A549 (cell line): Measurements from ENCODE around the gene RFX6. TPM values are rescaled to one million over a fixed set of nuclear protein-coding genes. Genes with fewer than 3 reads are reported as not detected.

Experiments
- ATAC-seq, 2 experiments: fragments of 200-7000 bp in 1 of 2; fragments of >200 bp in 1 of 2; cut with Nextera tagmentation in 1 of 2; cut with Tn5 transposase in 1 of 2; 3 replicates each; pipeline versions ENCODE4 v1.8.0 to v1.9.1; 2018 to 2020; ENCODE audit warnings: mild to moderate bottlenecking in 1 of 2, moderate library complexity in 1 of 2
- CTCF ChIA-PET: fragments of 300-600 bp; sonication (Branson Sonifier 250); formaldehyde crosslinking; extraction: SDS; loops from one replicate; lab custom pipeline; 2021; ENCODE audit warnings: antibody characterized with exemption, inconsistent platforms; lab: Yijun Ruan, JAX
- POLR2A ChIA-PET: fragments of 350-600 bp; formaldehyde crosslinking; extraction: SDS; loops from one replicate; lab custom pipeline; 2021; ENCODE audit warnings: antibody characterized with exemption, inconsistent platforms; lab: Yijun Ruan, JAX
- DNase-seq, 2 experiments: peaks; one replicate each; pipeline versions ENCODE4 v3.0.0 to v3.0.0-alpha.2; 2011 to 2016; ENCODE audit warnings: low read depth in 1 of 2, low spot score in 1 of 2
- FAIRE-seq: peaks from 2 replicates; lab custom pipeline; 2011; peaks lifted over from hg19 to GRCh38; lab: Jason Lieb, UNC
- H3K27ac ChIP-seq, 2 experiments: fragments of >200 bp; sonication (Bioruptor Twin); formaldehyde crosslinking; 3 replicates each; pipeline ENCODE4 v1.5.1; 2016 to 2017
- H3K4me1 ChIP-seq: fragments of >200 bp; sonication (Bioruptor Twin); formaldehyde crosslinking; 3 replicates; pipeline ENCODE4 v1.6.1; 2016
- H3K4me2 ChIP-seq: fragments of >200 bp; sonication (Bioruptor Twin); formaldehyde crosslinking; 3 replicates; pipeline ENCODE4 v1.6.1; 2016
- H3K4me3 ChIP-seq: fragments of >200 bp; sonication (Bioruptor Twin); formaldehyde crosslinking; 3 replicates; pipeline ENCODE4 v1.5.1; 2016
- H3K9me3 ChIP-seq: fragments of >200 bp; sonication (Bioruptor Twin); formaldehyde crosslinking; 3 replicates; pipeline ENCODE4 v1.6.1; 2016
- CBX8 ChIP-seq: fragments of 200-600 bp; sonication (generic); IDR thresholded peaks from 2 replicates; pipeline ENCODE4 v1.6.1; 2016
- CEBPB ChIP-seq, 2 experiments: fragments of >200 bp in 1 of 2; sonication (Bioruptor Twin) in 1 of 2; formaldehyde crosslinking in 1 of 2; IDR thresholded peaks; 2 replicates each; pipeline ENCODE4 v1.6.1; 2012 to 2016
- CHD4 ChIP-seq: fragments of 200-600 bp; sonication (generic); IDR thresholded peaks from 2 replicates; pipeline ENCODE4 v1.6.1; 2016; ENCODE audit warnings: antibody characterized with exemption, mild to moderate bottlenecking, borderline replicate concordance
- CTCF ChIP-seq: fragments of >200 bp; sonication (Bioruptor Twin); formaldehyde crosslinking; IDR thresholded peaks from 3 replicates; pipeline ENCODE4 v1.5.1; 2016
- E2F6 ChIP-seq: IDR thresholded peaks from 2 replicates; pipeline ENCODE4 v1.6.1; 2012; ENCODE audit warnings: low read depth, borderline replicate concordance
- EHF ChIP-seq: fragments of 250-450 bp; sonication (Bioruptor Pico); IDR thresholded peaks from 2 replicates; pipeline ENCODE4 v1.5.0; 2020; ENCODE audit warnings: mild to moderate bottlenecking
- EP300 ChIP-seq, 2 experiments: fragments of >200 bp; sonication (Bioruptor Twin); formaldehyde crosslinking; IDR thresholded peaks; 2 replicates in 1 of 2; 3 replicates in 1 of 2; pipeline ENCODE4 v1.6.1; 2016 to 2017
- ESRRA ChIP-seq: fragments of 150-350 bp; IDR thresholded peaks from 2 replicates; pipeline ENCODE4 v1.6.1; 2014; ENCODE audit warnings: mild to moderate bottlenecking, low read length, borderline replicate concordance
- FOSB ChIP-seq: fragments of 250-450 bp; sonication (Bioruptor Pico); IDR thresholded peaks from 2 replicates; pipeline ENCODE4 v1.5.0; 2020; ENCODE audit warnings: mild to moderate bottlenecking, moderate library complexity
- GATA3 ChIP-seq: IDR thresholded peaks from 2 replicates; pipeline ENCODE4 v1.6.1; 2012; ENCODE audit warnings: borderline replicate concordance
- HDAC2 ChIP-seq: fragments of 200-600 bp; sonication (generic); IDR thresholded peaks from 2 replicates; pipeline ENCODE4 v1.6.1; 2016
- HMGXB4 ChIP-seq: fragments of 250-450 bp; sonication (Bioruptor Pico); IDR thresholded peaks from 2 replicates; pipeline ENCODE4 v1.5.0; 2021; ENCODE audit warnings: mild to moderate bottlenecking, moderate library complexity, borderline replicate concordance
- HOXA7 ChIP-seq: fragments of 250-450 bp; sonication (Bioruptor Pico); IDR thresholded peaks from 2 replicates; pipeline ENCODE4 v1.5.0; 2020; ENCODE audit warnings: mild to moderate bottlenecking, moderate library complexity
- MAFK ChIP-seq: fragments of 450-650 bp; IDR thresholded peaks from 2 replicates; pipeline ENCODE4 v1.6.1; 2014; ENCODE audit not compliant: partially characterized antibody
- NFE2L2 ChIP-seq: fragments of 150-350 bp; conservative IDR thresholded peaks from 2 replicates; pipeline ENCODE4 v1.6.1; 2014; ENCODE audit warnings: low read length
- NR3C1 ChIP-seq: fragments of >200 bp; sonication (Bioruptor Twin); formaldehyde crosslinking; IDR thresholded peaks from 3 replicates; pipeline ENCODE4 v1.6.1; 2017
- PBX3 ChIP-seq: IDR thresholded peaks from 2 replicates; pipeline ENCODE4 v1.6.1; 2012
- PHF8 ChIP-seq: fragments of 200-600 bp; sonication (generic); IDR thresholded peaks from 2 replicates; pipeline ENCODE4 v1.6.1; 2016; ENCODE audit warnings: low read depth, mild to moderate bottlenecking, antibody characterized with exemption, moderate library complexity, borderline replicate concordance
- POLR2A ChIP-seq: IDR thresholded peaks from 2 replicates; pipeline ENCODE4 v1.6.1; 2012; ENCODE audit warnings: mild to moderate bottlenecking, low read length
- RAD21 ChIP-seq, 2 experiments: fragments of >200 bp in 1 of 2; sonication (Bioruptor Twin) in 1 of 2; formaldehyde crosslinking in 1 of 2; IDR thresholded peaks in 1 of 2; conservative IDR thresholded peaks in 1 of 2; 2 replicates in 1 of 2; 3 replicates in 1 of 2; pipeline ENCODE4 v1.6.1; 2012 to 2018; ENCODE audit warnings: inconsistent platforms in 1 of 2
- RARB ChIP-seq: fragments of 250-450 bp; sonication (Bioruptor Pico); IDR thresholded peaks from 2 replicates; pipeline ENCODE4 v1.8.0; 2021; ENCODE audit warnings: mild to moderate bottlenecking, moderate library complexity
- RCOR1 ChIP-seq: fragments of 150-350 bp; IDR thresholded peaks from 2 replicates; pipeline ENCODE4 v1.6.1; 2014; ENCODE audit warnings: antibody characterized with exemption, low read length, low read depth
- REST ChIP-seq: fragments of 200-600 bp; sonication (generic); IDR thresholded peaks from 2 replicates; pipeline ENCODE4 v1.6.1; 2016; ENCODE audit warnings: antibody characterized with exemption, mild to moderate bottlenecking, moderate library complexity
- RFX5 ChIP-seq: fragments of 450-650 bp; IDR thresholded peaks from 2 replicates; pipeline ENCODE4 v1.7.1; 2014; ENCODE audit warnings: antibody characterized with exemption, mild to moderate bottlenecking, moderate library complexity
- RNF2 ChIP-seq: fragments of 200-600 bp; sonication (generic); IDR thresholded peaks from 2 replicates; pipeline ENCODE4 v1.6.1; 2016; ENCODE audit warnings: low read depth, mild to moderate bottlenecking, antibody characterized with exemption, moderate library complexity, borderline replicate concordance
- TP53 ChIP-seq: fragments of 250-450 bp; sonication (Bioruptor Pico); IDR thresholded peaks from 2 replicates; pipeline ENCODE4 v1.5.0; 2021; ENCODE audit warnings: mild to moderate bottlenecking, moderate library complexity
- ZC3H11A ChIP-seq: fragments of 450-650 bp; IDR thresholded peaks from 2 replicates; pipeline ENCODE4 v1.6.1; 2014; ENCODE audit warnings: antibody characterized with exemption, mild to moderate bottlenecking
- WGBS: methylation state at CpG from one replicate; pipeline ENCODE4 v1.1.6; 2017; ENCODE audit errors: missing lambda C conversion rate; 5-methylcytosine and 5-hydroxymethylcytosine counted together
- polyA minus RNA-seq: library from RNA; depleted of rRNA, polyadenylated mRNA; stranded (reverse); fragments of >200 nt; gene quantifications from 2 replicates; pipeline ENCODE4 v1.2.3, GENCODE V29; 2011; rRNA and poly(A)+ RNA removed
- polyA plus RNA-seq, 4 experiments: library from polyadenylated mRNA; depleted of rRNA in 3 of 4; stranded (reverse); fragments of >200 nt; fragmentation: RNase III in 1 of 4; extraction: RNeasy Plus Mini Kit Qiagen cat#74134 plus additional on column Dnase treatment in 1 of 4; gene quantifications; 2 replicates in 3 of 4; 3 replicates in 1 of 4; pipeline ENCODE4 v1.2.3, GENCODE V29; 2011 to 2017

The RFX6 gene
- not detected in 2 replicates for polyA plus RNA-seq (2011; rRNA removed)
- not detected in 2 replicates for polyA plus RNA-seq (2012; cell fraction: cytosol; rRNA removed)
- polyA plus RNA-seq (2012; cell fraction: nucleus; rRNA removed), result not detected in 2 replicates
- not detected in 3 replicates for polyA plus RNA-seq (2017; fragmentation: RNase III; extraction: RNeasy Plus Mini Kit Qiagen cat#74134 plus additional on column Dnase treatment)
- not detected in 2 replicates for polyA minus RNA-seq

GRCh38 chr6:116876635-116877611, at the start of gene RFX6:
RFX6 (plus strand) TSS chr6:116877242; CDS start chr6:116877276, 34 bp downstream.
- FAIRE-seq (no peak), DNase-seq (peak in 1 of 2 experiments; percentile 1), ATAC-seq (peak; percentile 59 to 83)
- H3K4me3 ChIP-seq, result peak within 1 kb of the TSS; percentile 46
- ChIA-PET CTCF (no interaction called here), POLR2A (no interaction called here)
- no peaks in the 10 kb centered on the region for H3K9me3 ChIP-seq
- no peak within 1 kb of the TSS for H3K27ac ChIP-seq
- TF ChIP-seq HOXA7 (CRISPR knock-in tag), result no peak
- TF ChIP-seq CTCF, result no peak
- TF ChIP-seq E2F6, result no peak
- no peak for TF ChIP-seq NR3C1
- TF ChIP-seq EP300 (IDR thresholded peaks at IDR 0.05), result no peak
- TF ChIP-seq RFX5, result no peak
- TF ChIP-seq ESRRA, result no peak
- TF ChIP-seq RARB (CRISPR knock-in tag), result no peak
- TF ChIP-seq POLR2A, result no peak
- TF ChIP-seq TP53 (CRISPR knock-in tag), result no peak
- no peak for TF ChIP-seq ZC3H11A
- TF ChIP-seq HDAC2, result no peak
- TF ChIP-seq FOSB (CRISPR knock-in tag), result no peak
- no peak for TF ChIP-seq NFE2L2
- no peaks in the 10 kb centered on the region; the same call in 2 of the 3 replicates for H3K4me1 ChIP-seq
- WGBS, result 6% methylated on average over 27 of the region's 73 CpGs
- peak within 1 kb of the TSS; percentile 89 for H3K4me2 ChIP-seq

GRCh38 chr6:116827561-116828240, 49.3 kb upstream of the RFX6 start:
- ATAC-seq (no peak), DNase-seq (no peak), FAIRE-seq (no peak)
- ChIA-PET CTCF (no interaction called here), POLR2A (no interaction called here)
- no peaks in the 10 kb centered on the region for H3K4me1 ChIP-seq
- WGBS, result 48% methylated on average over 2 of the region's 2 CpGs
- H3K9me3 ChIP-seq, result no peaks in the 10 kb centered on the region
- no peak overlapping the region for H3K4me3 ChIP-seq
- no peak overlapping the region for H3K4me2 ChIP-seq
- TF ChIP-seq EHF (no peak), REST (no peak), RNF2 (no peak), PBX3 (no peak), CHD4 (no peak), RAD21 (conservative IDR thresholded peaks at IDR 0.05 in 1 of 2, IDR thresholded peaks at IDR 0.05 in 1 of 2) (no peak), RCOR1 (no peak), CBX8 (no peak), PHF8 (no peak), MAFK (no peak), HMGXB4 (CRISPR knock-in tag) (no peak), CEBPB (IDR thresholded peaks at IDR 0.05) (no peak), NFE2L2 (no peak), GATA3 (no peak)
- no peak overlapping the region for H3K27ac ChIP-seq
